Transverse colon (tissue), 4 donors: ENCODE data around the gene SEC24C. TPM values are rescaled to one million over a fixed set of nuclear protein-coding genes. Genes with fewer than 3 reads are reported as not detected.
A peak's percentile ranks its signal among the peaks of the same experiment; 100 is the strongest.

Experiments
- DNase-seq: peaks from one replicate; pipeline ENCODE4 v3.0.0-alpha.2; 2019
- H3K27ac ChIP-seq, 4 donors: fragments of 200-600 bp; sonication (generic); 2 replicates each; pipeline ENCODE4 v1.5.1; 2016 to 2018; ENCODE audit warnings: inconsistent platforms in 4 of 4
- H3K27me3 ChIP-seq: fragments of 200-600 bp; sonication (generic); 2 replicates; pipeline ENCODE4 v1.5.1; 2017; ENCODE audit warnings: inconsistent platforms
- H3K36me3 ChIP-seq, 4 donors: fragments of 200-600 bp; sonication (generic); 2 replicates each; pipeline ENCODE4 v1.5.1; 2017 to 2019; ENCODE audit warnings: inconsistent platforms in 4 of 4
- H3K4me1 ChIP-seq, 4 donors: fragments of 200-600 bp; sonication (generic); 2 replicates each; pipeline ENCODE4 v1.5.1; 2017 to 2020; ENCODE audit warnings: inconsistent platforms in 4 of 4
- H3K4me3 ChIP-seq, 4 donors: fragments of 200-600 bp; sonication (generic); 1 replicate in 1 of 4; 2 replicates in 3 of 4; pipeline versions ENCODE4 v1.5.1 to v1.6.1; 2017 to 2019; ENCODE audit warnings: inconsistent platforms in 4 of 4
- H3K9me3 ChIP-seq, 2 donors: fragments of 200-600 bp; sonication (generic); 2 replicates each; pipeline ENCODE4 v1.5.1; 2017 to 2019; ENCODE audit warnings: inconsistent platforms in 2 of 2
- EP300 ChIP-seq: sonication (generic); formaldehyde crosslinking; IDR thresholded peaks from one replicate; pipeline ENCODE4 v1.6.1; 2017; ENCODE audit warnings: antibody characterized with exemption, low read depth
- POLR2A ChIP-seq: fragments of 450-650 bp; IDR thresholded peaks from one replicate; pipeline ENCODE4 v1.6.1; 2016; ENCODE audit warnings: antibody characterized with exemption, mild to moderate bottlenecking, moderate library complexity
- POLR2AphosphoS5 ChIP-seq, 3 donors: sonication (generic); formaldehyde crosslinking; IDR thresholded peaks; one replicate each; pipeline ENCODE4 v1.6.1; 2016; ENCODE audit warnings: antibody characterized with exemption in 3 of 3
- WGBS, 2 donors: methylation state at CpG; one replicate each; pipeline ENCODE4 v1.1.5; 2018; ENCODE audit warnings: low coverage in 1 of 2; 5-methylcytosine and 5-hydroxymethylcytosine counted together
- in situ Hi-C, 4 donors: fragments of 200-750 bp; cut with MboI; loops; one replicate each; pipeline versions ENCODE4 v1.15.0 to v1.15.1; 2017; ENCODE audit warnings: low sequenced_read_pairs in 3 of 4, low pct_ligation_motif_present in 1 of 4, low pct_unique_long_range_greater_than_20kb in 1 of 4
- intact Hi-C: fragments of 100-400 bp; cut with DNase I; formaldehyde crosslinking; loops from one replicate; pipeline ENCODE4 v1.15.1; 2023; ENCODE audit warnings: low total_unique reads
- total RNA-seq, 4 donors: library from RNA; depleted of rRNA; stranded (reverse); fragments of >200 nt; gene quantifications; one replicate each; pipeline ENCODE4 v1.1.0, GENCODE V29; 2016
- TF ChIP-seq, protein P1 (sequence below), 5 experiments: fragments of 200-600 bp in 3 of 5; fragments of 450-650 bp in 2 of 5; sonication (generic) in 3 of 5; IDR thresholded peaks; 1 replicate in 2 of 5; 2 replicates in 3 of 5; pipeline ENCODE4 v1.5.1; 2016 to 2017; ENCODE audit warnings: antibody characterized with exemption in 5 of 5, inconsistent platforms in 3 of 5, mild to moderate bottlenecking in 2 of 5, moderate library complexity in 1 of 5

The SEC24C gene
- total RNA-seq, 4 donors from 2014 or later: 46.7 to 104 (median 80.2) TPM

DNA sequence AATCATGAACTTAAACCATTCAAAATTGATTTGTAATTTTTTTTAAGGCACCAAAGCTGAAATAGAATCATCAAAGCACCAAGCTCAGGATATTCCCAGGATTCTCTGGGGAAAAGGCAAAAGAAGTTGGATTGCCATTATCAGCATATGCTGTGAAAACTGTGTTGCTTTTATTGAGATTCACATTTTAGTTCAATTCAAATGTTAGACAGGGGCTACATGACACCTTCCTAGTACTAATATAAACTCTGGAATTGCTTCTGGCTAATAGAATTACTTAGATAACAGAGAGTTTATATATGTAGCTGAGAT lies 71.5 kb downstream of the SEC24C start:
- no peak for DNase-seq
- Histone ChIP-seq H3K27me3 (no peaks in the 10 kb centered on the region), H3K4me3 (no peak overlapping the region), H3K36me3 (peaks cover 0 to 14% (median 3%) of the 10 kb centered on the region in 4 donors), H3K27ac (peak overlapping the region; percentile 6 to 22 (median 16)), H3K9me3 (no peaks in the 10 kb centered on the region), H3K4me1 (peaks cover 6 to 19% (median 15%) of the 10 kb centered on the region in 4 donors)
- intact Hi-C loops: no loop called here
- TF ChIP-seq POLR2AphosphoS5 (IDR thresholded peaks at IDR 0.05) (no peak), EP300 (no peak), POLR2A (no peak)
- TF ChIP-seq, protein P1, sequence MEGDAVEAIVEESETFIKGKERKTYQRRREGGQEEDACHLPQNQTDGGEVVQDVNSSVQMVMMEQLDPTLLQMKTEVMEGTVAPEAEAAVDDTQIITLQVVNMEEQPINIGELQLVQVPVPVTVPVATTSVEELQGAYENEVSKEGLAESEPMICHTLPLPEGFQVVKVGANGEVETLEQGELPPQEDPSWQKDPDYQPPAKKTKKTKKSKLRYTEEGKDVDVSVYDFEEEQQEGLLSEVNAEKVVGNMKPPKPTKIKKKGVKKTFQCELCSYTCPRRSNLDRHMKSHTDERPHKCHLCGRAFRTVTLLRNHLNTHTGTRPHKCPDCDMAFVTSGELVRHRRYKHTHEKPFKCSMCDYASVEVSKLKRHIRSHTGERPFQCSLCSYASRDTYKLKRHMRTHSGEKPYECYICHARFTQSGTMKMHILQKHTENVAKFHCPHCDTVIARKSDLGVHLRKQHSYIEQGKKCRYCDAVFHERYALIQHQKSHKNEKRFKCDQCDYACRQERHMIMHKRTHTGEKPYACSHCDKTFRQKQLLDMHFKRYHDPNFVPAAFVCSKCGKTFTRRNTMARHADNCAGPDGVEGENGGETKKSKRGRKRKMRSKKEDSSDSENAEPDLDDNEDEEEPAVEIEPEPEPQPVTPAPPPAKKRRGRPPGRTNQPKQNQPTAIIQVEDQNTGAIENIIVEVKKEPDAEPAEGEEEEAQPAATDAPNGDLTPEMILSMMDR (IDR thresholded peaks at IDR 0.05): no peak
- in situ Hi-C loops: no loop called here

DNA sequence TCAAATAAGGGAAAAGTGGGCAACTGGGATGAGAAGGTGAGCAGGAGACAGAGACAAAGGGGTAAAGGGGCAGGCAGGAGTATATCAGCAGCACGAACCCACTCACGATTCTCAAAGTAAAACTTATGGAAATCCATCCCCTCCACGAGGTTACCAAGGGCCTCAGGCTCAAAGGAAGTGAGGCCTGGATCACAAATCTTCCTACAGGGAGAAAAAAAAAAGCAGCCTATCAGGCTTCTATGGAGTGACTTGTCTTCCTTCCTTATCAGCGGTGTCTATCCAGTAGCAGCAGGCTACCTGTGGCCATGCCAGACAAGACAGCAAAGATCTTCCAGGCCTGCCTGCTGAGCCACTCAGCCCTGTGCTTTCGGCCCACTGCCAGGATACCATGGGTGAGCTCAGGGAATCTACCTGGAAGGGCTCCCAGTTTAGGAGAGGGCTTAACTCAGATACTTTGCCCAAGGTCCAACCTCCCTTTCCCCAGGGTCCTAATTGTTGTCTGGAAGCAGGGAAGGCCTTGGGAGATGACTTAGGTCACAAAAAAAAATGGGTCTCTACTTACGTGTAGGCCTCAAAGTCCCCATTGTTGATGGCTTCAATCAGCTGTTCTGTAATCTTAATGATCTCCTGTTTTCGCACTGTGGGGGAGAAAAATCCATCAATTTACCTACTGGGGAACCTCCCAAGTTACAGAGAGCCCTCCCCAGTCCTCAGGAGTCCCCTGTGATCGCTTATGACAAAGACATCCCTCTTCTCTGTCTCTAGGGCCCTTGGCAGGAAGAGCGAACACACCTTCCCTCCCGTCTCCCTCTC lies 73.0 kb downstream of the SEC24C start:
- no peak for DNase-seq
- in situ Hi-C loops: no loop called here
- H3K9me3 ChIP-seq: no peaks in the 10 kb centered on the region
- no peak for TF ChIP-seq POLR2A
- TF ChIP-seq POLR2AphosphoS5 (IDR thresholded peaks at IDR 0.05): no peak
- no peak for TF ChIP-seq EP300
- H3K4me1 ChIP-seq: peaks cover 6 to 17% (median 14%) of the 10 kb centered on the region in 4 donors
- H3K36me3 ChIP-seq: peaks cover 0 to 14% (median 6%) of the 10 kb centered on the region in 4 donors
- no peak overlapping the region for H3K4me3 ChIP-seq
- intact Hi-C loops: no loop called here
- H3K27ac ChIP-seq: peak overlapping the region in 2 of 4 donors; percentile 2 to 29
- H3K27me3 ChIP-seq: no peaks in the 10 kb centered on the region
- 71 to 87% methylated on average over 1 to 10 of the region's 10 CpGs for WGBS, 2 donors

DNA sequence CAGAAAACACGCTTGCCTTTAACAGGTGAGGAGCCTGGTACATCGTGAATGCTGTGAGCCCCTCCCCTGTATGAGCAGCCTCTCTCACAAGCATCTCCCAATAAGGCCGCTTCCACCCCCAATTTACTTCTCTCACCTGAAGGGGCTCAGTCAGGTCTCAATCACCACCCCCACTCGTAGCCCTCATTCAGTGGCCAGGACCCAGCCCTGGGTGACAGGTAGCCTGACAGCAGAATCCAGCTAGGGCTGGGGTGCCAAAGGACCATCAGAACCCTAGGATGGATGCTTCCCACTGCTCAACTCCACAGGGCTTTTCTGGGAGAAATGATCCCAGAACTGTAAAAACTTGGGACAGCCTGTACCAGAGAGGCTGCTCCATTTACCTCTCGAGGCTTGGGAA lies 73.7 kb downstream of the SEC24C start:
- TF ChIP-seq, protein P1 (IDR thresholded peaks at IDR 0.05): no peak
- TF ChIP-seq EP300 (no peak), POLR2AphosphoS5 (IDR thresholded peaks at IDR 0.05) (no peak), POLR2A (no peak)
- no peaks in the 10 kb centered on the region for H3K27me3 ChIP-seq
- 89 to 100% methylated on average over 4 to 5 of the region's 5 CpGs for WGBS, 2 donors
- intact Hi-C loops: no loop called here
- H3K27ac ChIP-seq: no peak overlapping the region
- no peak overlapping the region for H3K4me3 ChIP-seq
- H3K9me3 ChIP-seq: no peaks in the 10 kb centered on the region
- H3K4me1 ChIP-seq: peaks cover 6 to 16% (median 13%) of the 10 kb centered on the region in 4 donors
- DNase-seq: no peak
- peaks cover 0 to 14% (median 6%) of the 10 kb centered on the region in 4 donors for H3K36me3 ChIP-seq
- in situ Hi-C loops: no loop called here

DNA sequence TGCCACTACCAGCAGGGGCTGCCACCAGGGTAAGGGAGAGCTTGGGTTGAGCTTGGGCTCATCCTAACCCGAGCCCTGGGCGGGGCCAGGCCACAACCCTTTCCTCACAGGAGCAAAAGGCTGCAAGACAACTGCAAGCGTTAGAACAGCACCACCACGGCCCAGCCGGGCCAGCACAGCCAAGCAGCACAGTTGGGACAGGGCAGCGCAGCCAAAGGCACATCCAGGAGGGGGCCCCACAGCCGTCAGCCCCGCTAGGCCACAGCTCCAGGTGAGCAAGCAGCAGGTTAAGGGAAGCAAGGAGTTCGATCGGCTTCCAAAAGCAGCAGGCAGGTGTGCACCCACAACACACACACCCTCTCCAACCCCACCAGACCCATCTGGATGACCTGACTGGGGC lies 74.2 kb downstream of the SEC24C start:
- no peaks in the 10 kb centered on the region for H3K27me3 ChIP-seq
- H3K9me3 ChIP-seq: no peaks in the 10 kb centered on the region
- H3K4me3 ChIP-seq: no peak overlapping the region
- in situ Hi-C loops (no loop called here), intact Hi-C loops (no loop called here)
- peaks cover 0 to 14% (median 6%) of the 10 kb centered on the region in 4 donors for H3K36me3 ChIP-seq
- H3K4me1 ChIP-seq: peaks cover 6 to 16% (median 13%) of the 10 kb centered on the region in 4 donors
- TF ChIP-seq, protein P1 (IDR thresholded peaks at IDR 0.05): no peak
- no peak for TF ChIP-seq POLR2AphosphoS5 (IDR thresholded peaks at IDR 0.05)
- TF ChIP-seq EP300: no peak
- no peak for TF ChIP-seq POLR2A
- no peak overlapping the region for H3K27ac ChIP-seq
- WGBS, 2 donors: 86% methylated on average over 10 of the region's 10 CpGs; no CpG with 5 or more reads in 1 of the 2 donors
- no peak for DNase-seq
